Calu3 (cell line): Measurements from ENCODE around the gene SAMD9L. TPM values are rescaled to one million over a fixed set of nuclear protein-coding genes. Genes with fewer than 3 reads are reported as not detected.
"Not testable (repeated sequence)": the region's sequence is repeated elsewhere in the genome, so short reads cannot be mapped to it uniquely, and the experiment has no call there.

Experiments used
- BruUV-seq: library from RNA; stranded (reverse); fragments of 400-500 nt; replicated peaks from 2 replicates; lab custom pipeline; 2021; lab: Mats Ljungman, UMichigan
- CTCF ChIA-PET: fragments of 300-600 bp; sonication (Branson Sonifier 250); formaldehyde crosslinking; loops from one replicate; lab custom pipeline; 2022; ENCODE audit warnings: antibody characterized with exemption; lab: Charles Lee
- DNase-seq: peaks from one replicate; pipeline ENCODE4 v3.0.0; 2022
- H3K27ac Mint-ChIP-seq: one replicate; pipeline ENCODE4 v1.8.0; 2022; ENCODE audit warnings: mixed read lengths; ENCODE audit not compliant: unreplicated experiment
- H3K27me3 Mint-ChIP-seq: one replicate; pipeline ENCODE4 v1.8.0; 2022; ENCODE audit warnings: mixed read lengths; ENCODE audit not compliant: unreplicated experiment
- H3K36me3 Mint-ChIP-seq: one replicate; pipeline ENCODE4 v1.8.0; 2022; ENCODE audit warnings: mild to moderate bottlenecking, moderate library complexity, mixed read lengths; ENCODE audit not compliant: insufficient read depth, unreplicated experiment
- H3K4me1 Mint-ChIP-seq: one replicate; pipeline ENCODE4 v1.8.0; 2022; ENCODE audit warnings: mild to moderate bottlenecking, low read depth, mixed read lengths; ENCODE audit not compliant: unreplicated experiment
- H3K4me3 Mint-ChIP-seq: one replicate; pipeline ENCODE4 v1.8.0; 2022; ENCODE audit warnings: mild to moderate bottlenecking, low read depth, moderate library complexity, mixed read lengths; ENCODE audit not compliant: unreplicated experiment
- H3K9me3 Mint-ChIP-seq: one replicate; pipeline ENCODE4 v1.8.0; 2022; ENCODE audit warnings: low read depth, mixed read lengths; ENCODE audit not compliant: unreplicated experiment
- intact Hi-C: fragments of 100-400 bp; cut with micrococcal nuclease; formaldehyde crosslinking; loops from one replicate; pipeline ENCODE4 v1.10.0; 2022; ENCODE audit not compliant: unreplicated experiment
- total RNA-seq: library from RNA; stranded (reverse); gene quantifications from 2 replicates; pipeline ENCODE4 v1.2.3, GENCODE V29; 2022
- TF ChIP-seq, protein P1 (sequence below): fragments of 200-600 bp; IDR thresholded peaks from one replicate; pipeline ENCODE4 v1.8.0; 2022; ENCODE audit warnings: antibody characterized with exemption; ENCODE audit not compliant: unreplicated experiment

Gene SAMD9L
- total RNA-seq, 1 experiment from 2014 or later = 25.9 TPM

DNA sequence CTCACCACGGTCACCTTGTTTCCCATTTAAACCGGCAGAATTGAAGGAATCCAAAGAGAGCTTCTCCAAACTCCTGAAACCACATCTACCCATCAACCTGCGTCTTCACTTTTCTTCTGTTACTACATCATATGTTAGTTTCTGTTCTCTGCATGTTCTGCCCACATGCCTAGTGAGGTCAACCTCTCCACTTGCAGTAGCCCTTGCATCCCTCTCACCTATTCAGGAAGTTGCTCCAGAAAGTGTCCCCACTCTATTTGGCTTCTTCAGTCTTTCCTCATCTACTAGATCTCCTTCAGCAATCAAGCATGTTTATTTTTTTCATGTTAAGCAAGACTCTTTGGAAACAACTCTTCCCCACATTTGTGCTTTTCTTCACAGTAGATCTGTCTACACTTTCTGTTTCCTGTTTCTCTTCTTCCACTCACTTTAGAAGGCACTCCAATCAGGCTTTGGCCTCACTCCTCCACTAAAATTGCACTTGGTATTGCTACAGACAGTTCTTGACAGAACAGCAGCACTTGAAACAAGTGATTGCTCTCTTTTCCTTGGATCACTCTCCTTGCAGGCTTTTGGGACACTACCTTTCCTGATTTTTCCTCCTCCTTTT, 7.5 kb downstream of the SAMD9L start:
- Mint-ChIP-seq H3K9me3 (no peaks in the 10 kb centered on the region), H3K27me3 (no peaks in the 10 kb centered on the region), H3K4me3 (no peak overlapping the region), H3K36me3 (no peaks in the 10 kb centered on the region), H3K4me1 (peaks cover under 1% of the 10 kb centered on the region), H3K27ac (no peak overlapping the region)
- no TSS peak for BruUV-seq
- CTCF ChIA-PET = no interaction called here
- TF ChIP-seq, protein P1, sequence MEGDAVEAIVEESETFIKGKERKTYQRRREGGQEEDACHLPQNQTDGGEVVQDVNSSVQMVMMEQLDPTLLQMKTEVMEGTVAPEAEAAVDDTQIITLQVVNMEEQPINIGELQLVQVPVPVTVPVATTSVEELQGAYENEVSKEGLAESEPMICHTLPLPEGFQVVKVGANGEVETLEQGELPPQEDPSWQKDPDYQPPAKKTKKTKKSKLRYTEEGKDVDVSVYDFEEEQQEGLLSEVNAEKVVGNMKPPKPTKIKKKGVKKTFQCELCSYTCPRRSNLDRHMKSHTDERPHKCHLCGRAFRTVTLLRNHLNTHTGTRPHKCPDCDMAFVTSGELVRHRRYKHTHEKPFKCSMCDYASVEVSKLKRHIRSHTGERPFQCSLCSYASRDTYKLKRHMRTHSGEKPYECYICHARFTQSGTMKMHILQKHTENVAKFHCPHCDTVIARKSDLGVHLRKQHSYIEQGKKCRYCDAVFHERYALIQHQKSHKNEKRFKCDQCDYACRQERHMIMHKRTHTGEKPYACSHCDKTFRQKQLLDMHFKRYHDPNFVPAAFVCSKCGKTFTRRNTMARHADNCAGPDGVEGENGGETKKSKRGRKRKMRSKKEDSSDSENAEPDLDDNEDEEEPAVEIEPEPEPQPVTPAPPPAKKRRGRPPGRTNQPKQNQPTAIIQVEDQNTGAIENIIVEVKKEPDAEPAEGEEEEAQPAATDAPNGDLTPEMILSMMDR = no peak
- no peak for DNase-seq
- intact Hi-C loops = no loop called here

DNA sequence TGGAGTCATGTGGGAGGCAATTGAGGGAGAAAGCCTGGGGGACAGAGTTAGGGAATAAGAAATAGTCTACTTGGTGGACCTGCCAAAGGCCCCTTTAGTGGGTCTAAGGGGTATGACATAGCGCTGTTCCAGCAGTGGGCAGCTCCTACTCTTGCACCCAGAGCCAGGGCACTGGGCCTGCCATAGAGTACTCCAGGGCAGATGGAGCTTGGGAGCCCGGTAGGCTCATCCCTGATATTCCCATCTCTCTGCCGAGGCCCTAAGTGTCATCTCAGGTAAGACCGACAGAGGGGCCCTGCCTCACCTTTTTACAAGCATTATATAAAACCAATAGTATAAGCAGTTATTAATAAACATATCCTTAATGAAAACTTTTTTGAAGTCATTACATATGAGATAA, 9.6 kb downstream of the SAMD9L start:
- Mint-ChIP-seq H3K27ac (no peak overlapping the region), H3K9me3 (peaks cover 12% of the 10 kb centered on the region), H3K27me3 (no peaks in the 10 kb centered on the region), H3K4me1 (no peaks in the 10 kb centered on the region), H3K4me3 (no peak overlapping the region), H3K36me3 (no peaks in the 10 kb centered on the region)
- CTCF ChIA-PET = interaction anchor here (0.6 kb wide), 1 partner anchor 926 kb away, joined by 8 read pairs; no protein-coding TSS in a partner anchor
- no peak for DNase-seq
- intact Hi-C loops = no loop called here
- BruUV-seq = no TSS peak
- TF ChIP-seq, protein P1 = no peak

DNA sequence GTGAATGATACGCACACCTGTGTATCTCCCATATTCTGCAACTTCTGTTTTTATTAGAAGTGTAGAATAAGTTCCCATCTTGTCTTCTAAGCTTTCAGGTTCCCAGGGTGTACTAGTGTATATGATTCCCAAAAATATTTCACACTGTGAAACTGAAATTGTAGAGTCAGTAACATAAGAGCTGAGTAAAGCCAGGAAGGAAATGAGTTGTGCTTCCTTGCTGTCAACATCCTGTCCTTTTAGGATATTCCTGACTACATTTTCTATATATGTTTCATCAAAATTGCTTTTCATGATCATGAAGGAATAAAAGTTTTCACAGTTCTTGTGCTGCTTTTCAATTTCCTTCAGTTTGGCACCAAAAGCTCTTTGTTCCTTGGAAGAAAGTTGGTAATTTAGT, 15.2 kb downstream of the SAMD9L start:
- CTCF ChIA-PET = no interaction called here
- Mint-ChIP-seq H3K36me3 (no peaks in the 10 kb centered on the region), H3K27ac (no peak overlapping the region), H3K4me3 (no peak overlapping the region), H3K4me1 (no peaks in the 10 kb centered on the region), H3K27me3 (no peaks in the 10 kb centered on the region), H3K9me3 (peaks cover 12% of the 10 kb centered on the region)
- BruUV-seq = no TSS peak
- DNase-seq = no peak
- TF ChIP-seq, protein P1 = no peak
- intact Hi-C loops = no loop called here

DNA sequence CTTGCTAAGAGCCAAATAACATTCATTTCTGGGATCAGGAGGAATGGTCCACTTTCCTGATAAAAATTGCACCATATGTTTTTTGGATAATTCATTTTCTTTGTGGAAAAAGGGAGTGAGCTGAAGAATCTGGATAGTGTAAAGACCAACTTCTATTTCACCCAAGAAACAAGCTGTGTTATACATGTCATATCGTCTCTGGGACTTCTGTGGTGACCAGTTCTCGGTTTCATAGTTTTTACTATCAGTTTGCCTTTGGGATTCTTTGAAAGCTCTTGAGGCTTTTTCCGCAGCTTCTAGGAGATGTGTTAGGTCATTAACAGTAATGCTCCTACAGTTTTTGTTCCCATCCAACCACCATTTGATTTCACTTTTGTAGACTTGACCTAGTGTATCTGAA, 16.0 kb downstream of the SAMD9L start:
- Mint-ChIP-seq H3K27me3 (no peaks in the 10 kb centered on the region), H3K36me3 (no peaks in the 10 kb centered on the region), H3K27ac (no peak overlapping the region), H3K4me1 (no peaks in the 10 kb centered on the region), H3K4me3 (no peak overlapping the region), H3K9me3 (peaks cover 12% of the 10 kb centered on the region)
- intact Hi-C loops = no loop called here
- TF ChIP-seq, protein P1 = no peak
- DNase-seq = no peak
- CTCF ChIA-PET = no interaction called here
- no TSS peak for BruUV-seq

DNA sequence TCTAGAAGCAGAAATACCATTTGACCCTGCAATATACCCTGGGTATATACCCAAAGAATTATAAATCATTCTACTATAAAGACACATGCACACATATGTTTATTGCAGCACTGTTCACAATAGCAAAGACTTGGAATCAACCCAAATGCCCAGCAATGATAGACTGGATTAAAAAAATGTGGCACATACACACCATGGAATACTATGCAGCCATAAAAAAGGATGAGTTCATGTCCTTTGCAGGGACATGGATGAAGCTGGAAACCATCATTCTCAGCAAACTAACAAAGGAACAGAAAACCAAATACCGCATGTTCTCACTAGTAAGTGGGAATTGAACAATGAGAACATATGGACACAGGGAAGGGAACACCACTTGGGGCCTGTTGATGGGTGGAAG, 21.2 kb downstream of the SAMD9L start:
- H3K4me3 Mint-ChIP-seq, H3K36me3 Mint-ChIP-seq, H3K4me1 Mint-ChIP-seq, H3K27ac Mint-ChIP-seq, intact Hi-C loops, BruUV-seq, H3K27me3 Mint-ChIP-seq, H3K9me3 Mint-ChIP-seq, CTCF ChIA-PET, DNase-seq: not testable (repeated sequence)

DNA sequence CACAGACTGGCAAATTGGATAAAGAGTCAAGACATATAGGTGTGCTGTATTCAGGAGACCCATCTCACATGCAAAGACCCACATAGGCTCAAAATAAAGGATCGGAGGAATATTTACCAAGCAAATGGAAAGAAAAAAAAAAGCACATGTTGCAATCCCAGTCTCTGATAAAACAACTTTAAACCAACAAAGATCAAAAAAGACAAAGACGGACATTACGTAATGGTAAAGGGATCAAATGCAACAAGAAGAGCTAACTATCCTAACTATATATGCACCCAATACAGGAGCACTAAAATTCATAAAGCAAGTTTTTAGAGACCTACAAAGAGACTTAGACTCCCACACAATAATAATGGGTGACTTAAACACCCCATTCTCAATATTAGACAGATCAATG, 24.7 kb downstream of the SAMD9L start:
- DNase-seq = not testable (repeated sequence)
- H3K9me3 Mint-ChIP-seq = peaks cover 12% of the 10 kb centered on the region

More for the DNA sequence above, 24.7 kb downstream of the SAMD9L start:
- H3K4me1 Mint-ChIP-seq = peaks cover 28% of the 10 kb centered on the region
- intact Hi-C loops, H3K27me3 Mint-ChIP-seq, H3K36me3 Mint-ChIP-seq, H3K4me3 Mint-ChIP-seq, H3K27ac Mint-ChIP-seq, CTCF ChIA-PET, BruUV-seq: not testable (repeated sequence)
